IPS DF 4.7 (cell line): ENCODE measurements around the gene APEH.
"Not testable (repeated sequence)": the region's sequence is repeated elsewhere in the genome, so short reads cannot be mapped to it uniquely, and the experiment has no call there.

Experiments used
- DNase-seq: peaks from one replicate; pipeline ENCODE4 v3.0.0-alpha.2; 2013; ENCODE audit warnings: low spot score; ENCODE audit errors: extremely low read depth

The APEH gene

GRCh38 chr3:49689046-49689907 lies 15.1 kb downstream of the APEH start, which contains the start of the genes MST1 and RNF123:
TSS of gene MST1 (minus strand) at chr3:49689474. CDS start at chr3:49688691, 783 bp downstream.
TSS of gene RNF123 (plus strand) at chr3:49689557. CDS start at chr3:49691166, 1,609 bp downstream.
- no peak for DNase-seq

GRCh38 chr3:49689908-49690624 lies 15.9 kb downstream of the APEH start:
- not testable (repeated sequence) for DNase-seq

GRCh38 chr3:49690856-49691255 lies 16.7 kb downstream of the APEH start:
- DNase-seq: not testable (repeated sequence)

- DNase-seq: not testable (repeated sequence)
Observed at GRCh38 chr3:49691481-49691880, 17.3 kb downstream of the APEH start.

GRCh38 chr3:49694409-49695070 lies 20.4 kb downstream of the APEH start:
- not testable (repeated sequence) for DNase-seq

GRCh38 chr3:49695350-49696015 lies 21.3 kb downstream of the APEH start:
- DNase-seq: not testable (repeated sequence)

- no peak for DNase-seq
Observed at GRCh38 chr3:49699281-49699979, 25.3 kb downstream of the APEH start.

- DNase-seq: no peak
Observed at GRCh38 chr3:49700014-49700413, 25.9 kb downstream of the APEH start.

GRCh38 chr3:49700453-49701128 lies 26.4 kb downstream of the APEH start:
- DNase-seq: no peak

- no peak for DNase-seq
Observed at GRCh38 chr3:49701388-49702077, 27.4 kb downstream of the APEH start.

- DNase-seq: no peak
Observed at GRCh38 chr3:49702672-49703071, 28.5 kb downstream of the APEH start.

- DNase-seq: no peak
Observed at GRCh38 chr3:49703443-49703927, 29.3 kb downstream of the APEH start.

- DNase-seq: no peak
Observed at GRCh38 chr3:49703956-49704355, 29.8 kb downstream of the APEH start.

GRCh38 chr3:49704629-49705028 lies 30.5 kb downstream of the APEH start:
- DNase-seq: no peak

GRCh38 chr3:49705390-49705960 lies 31.3 kb downstream of the APEH start:
- no peak for DNase-seq

GRCh38 chr3:49706456-49707112 lies 32.4 kb downstream of the APEH start:
- DNase-seq: no peak

GRCh38 chr3:49707113-49707480 lies 32.9 kb downstream of the APEH start:
- DNase-seq: no peak

- DNase-seq: no peak
Observed at GRCh38 chr3:49709852-49710251, 35.7 kb downstream of the APEH start.
